HL-60 (cell line): ENCODE data around the gene PIEZO1.

Experiments
- DNase-seq, 2 experiments: peaks; one replicate each; pipeline ENCODE4 v3.0.0-alpha.2; 2010 to 2020; ENCODE audit warnings: low read depth in 1 of 2, low spot score in 1 of 2
- H3K27ac ChIP-seq: fragments of 250-450 bp; sonication (Bioruptor Pico); replicated peaks from 2 replicates; pipeline ENCODE4 v1.5.1; 2020; ENCODE audit warnings: mild to moderate bottlenecking, moderate library complexity
- H3K27me3 ChIP-seq: fragments of 250-450 bp; sonication (Bioruptor Pico); 2 replicates; pipeline ENCODE4 v1.5.1; 2021; ENCODE audit warnings: mild to moderate bottlenecking, moderate library complexity; ENCODE audit not compliant: insufficient read depth, poor library complexity, severe bottlenecking
- H3K4me3 ChIP-seq: replicated peaks from 2 replicates; pipeline ENCODE4 v1.5.1; 2011; ENCODE audit warnings: mild to moderate bottlenecking, control low read depth, low read length; ENCODE audit not compliant: insufficient read depth
- CTCF ChIP-seq: IDR thresholded peaks from one replicate; pipeline ENCODE4 v1.5.1; 2011; ENCODE audit warnings: low read length, control low read depth, inconsistent platforms; ENCODE audit not compliant: insufficient read depth
- GABPA ChIP-seq: IDR thresholded peaks from 2 replicates; pipeline ENCODE4 v1.6.1; 2012; ENCODE audit warnings: low read depth
- POLR2AphosphoS5 ChIP-seq: IDR thresholded peaks from 2 replicates; pipeline ENCODE4 v1.6.1; 2012; ENCODE audit warnings: low read depth
- REST ChIP-seq: IDR thresholded peaks from 2 replicates; pipeline ENCODE4 v1.6.1; 2012; ENCODE audit warnings: low read depth; ENCODE audit not compliant: insufficient replicate concordance
- SPI1 ChIP-seq: IDR thresholded peaks from 2 replicates; pipeline ENCODE4 v1.6.1; 2012; ENCODE audit warnings: low read depth, mild to moderate bottlenecking, borderline replicate concordance

The PIEZO1 gene

GRCh38 chr16:88815901-88816589 is 31.0 kb upstream of the PIEZO1 start:
- Histone ChIP-seq H3K4me3 (no peak overlapping the region), H3K27me3 (no peaks in the 10 kb centered on the region), H3K27ac (no peak overlapping the region)
- TF ChIP-seq CTCF (peak; percentile 35), POLR2AphosphoS5 (no peak)
- DNase-seq, result peak in 1 of 2 experiments; percentile 27

- DNase-seq, result no peak
- no peak overlapping the region for H3K4me3 ChIP-seq
- no peak for TF ChIP-seq SPI1
- no peak for TF ChIP-seq REST
- no peak for TF ChIP-seq GABPA
- no peak for TF ChIP-seq POLR2AphosphoS5
- TF ChIP-seq CTCF, result no peak
- H3K27ac ChIP-seq, result no peak overlapping the region
- no peaks in the 10 kb centered on the region for H3K27me3 ChIP-seq
Measured at GRCh38 chr16:88815227-88815626, 30.2 kb upstream of the PIEZO1 start.

- Histone ChIP-seq H3K27me3 (no peaks in the 10 kb centered on the region), H3K4me3 (no peak overlapping the region), H3K27ac (no peak overlapping the region)
- DNase-seq, result no peak
- TF ChIP-seq GABPA (no peak), REST (no peak), POLR2AphosphoS5 (no peak)
Measured at GRCh38 chr16:88814144-88814502, 29.1 kb upstream of the PIEZO1 start.

- Histone ChIP-seq H3K27ac (peak overlapping the region; percentile 93; the same call in 1 of the 2 replicates), H3K4me3 (no peak overlapping the region), H3K27me3 (no peaks in the 10 kb centered on the region)
- TF ChIP-seq SPI1 (no peak), CTCF (no peak), REST (no peak), GABPA (no peak), POLR2AphosphoS5 (no peak)
- DNase-seq, result no peak
Measured at GRCh38 chr16:88813269-88814143, 28.5 kb upstream of the PIEZO1 start.
